GM23338 (cell line): Measurements from ENCODE around the gene NOX5. TPM values are rescaled to one million over a fixed set of nuclear protein-coding genes. Genes with fewer than 3 reads are reported as not detected.

Source experiments
- ATAC-seq: fragments of 200-7000 bp; cut with Tn5 transposase; 3 replicates; pipeline ENCODE4 v1.9.1; 2020
- DNase-seq: peaks from one replicate; pipeline ENCODE4 v3.0.0-alpha.2; 2015; ENCODE audit warnings: low spot score
- H2AFZ ChIP-seq: fragments of 200-600 bp; sonication (generic); 2 replicates; pipeline ENCODE4 v1.8.0; 2016; ENCODE audit warnings: antibody characterized with exemption, mild to moderate bottlenecking, moderate library complexity
- H3F3A ChIP-seq: fragments of 200-600 bp; sonication (generic); replicated peaks from 2 replicates; pipeline ENCODE4 v1.8.0; 2017; ENCODE audit warnings: antibody characterized with exemption, mixed run types, low read depth
- H3K27ac ChIP-seq: fragments of 200-600 bp; sonication (generic); 2 replicates; pipeline ENCODE4 v1.6.1; 2016; ENCODE audit warnings: low read depth
- H3K27me3 ChIP-seq: fragments of 200-600 bp; sonication (generic); 2 replicates; pipeline ENCODE4 v1.8.0; 2016; ENCODE audit warnings: mild to moderate bottlenecking, mixed run types, moderate library complexity; ENCODE audit not compliant: insufficient read depth
- H3K36me3 ChIP-seq: fragments of 200-600 bp; sonication (generic); 2 replicates; pipeline ENCODE4 v1.8.0; 2016; ENCODE audit warnings: mild to moderate bottlenecking; ENCODE audit not compliant: insufficient read depth
- H3K4me1 ChIP-seq: fragments of 200-600 bp; sonication (generic); 2 replicates; pipeline ENCODE4 v1.8.0; 2016; ENCODE audit warnings: mild to moderate bottlenecking, moderate library complexity; ENCODE audit not compliant: insufficient read depth
- H3K4me2 ChIP-seq: fragments of 200-600 bp; sonication (generic); 2 replicates; pipeline ENCODE4 v1.7.1; 2017; ENCODE audit warnings: mixed run types
- H3K4me3 ChIP-seq: fragments of 200-600 bp; sonication (generic); 2 replicates; pipeline ENCODE4 v1.6.1; 2016; ENCODE audit warnings: mixed run types
- H3K79me2 ChIP-seq: fragments of 200-600 bp; sonication (generic); replicated peaks from 2 replicates; pipeline ENCODE4 v1.8.0; 2017; ENCODE audit warnings: mild to moderate bottlenecking; ENCODE audit not compliant: insufficient read depth
- H3K9me2 ChIP-seq: fragments of 200-600 bp; sonication (generic); 2 replicates; pipeline ENCODE4 v1.8.0; 2017; ENCODE audit not compliant: insufficient read depth
- H4K20me1 ChIP-seq: fragments of 200-600 bp; sonication (generic); replicated peaks from 2 replicates; pipeline ENCODE4 v1.8.0; 2017; ENCODE audit warnings: mild to moderate bottlenecking; ENCODE audit not compliant: insufficient read depth
- H3K27ac Mint-ChIP-seq: 2 replicates; pipeline ENCODE4 v1.8.0; 2020; ENCODE audit warnings: inconsistent platforms, mild to moderate bottlenecking, moderate library complexity, mixed read lengths
- H3K27me3 Mint-ChIP-seq: 3 replicates; pipeline ENCODE4 v1.8.0; 2022; ENCODE audit warnings: low read depth, mild to moderate bottlenecking, moderate library complexity, mixed read lengths, inconsistent platforms; ENCODE audit not compliant: insufficient read depth, poor library complexity
- H3K36me3 Mint-ChIP-seq: 3 replicates; pipeline ENCODE4 v1.8.0; 2021; ENCODE audit warnings: low read depth, mild to moderate bottlenecking, inconsistent platforms, moderate library complexity, mixed read lengths
- H3K4me1 Mint-ChIP-seq: 3 replicates; pipeline ENCODE4 v1.8.0; 2020; ENCODE audit warnings: mild to moderate bottlenecking, inconsistent platforms, mixed read lengths
- H3K4me3 Mint-ChIP-seq: 3 replicates; pipeline ENCODE4 v1.8.0; 2021; ENCODE audit warnings: moderate library complexity, mild to moderate bottlenecking, inconsistent platforms, mixed read lengths
- H3K9me3 Mint-ChIP-seq: 3 replicates; pipeline ENCODE4 v1.8.0; 2020; ENCODE audit warnings: moderate library complexity, mild to moderate bottlenecking, inconsistent platforms, mixed read lengths
- CTCF ChIP-seq, 2 experiments: fragments of 200-600 bp in 1 of 2; sonication (generic) in 1 of 2; conservative IDR thresholded peaks; 2 replicates each; pipeline versions ENCODE4 v1.5.1 to v1.6.1; 2016 to 2017; ENCODE audit warnings: antibody characterized with exemption in 2 of 2, low read depth in 2 of 2, mild to moderate bottlenecking in 2 of 2, moderate library complexity in 1 of 2
- ETS1 ChIP-seq: IDR thresholded peaks from 2 replicates; pipeline ENCODE4 v1.6.1; 2016; ENCODE audit warnings: antibody characterized with exemption
- NANOG ChIP-seq: IDR thresholded peaks from 2 replicates; pipeline ENCODE4 v1.6.1; 2016; ENCODE audit warnings: antibody characterized with exemption, borderline replicate concordance
- POLR2AphosphoS5 ChIP-seq: IDR thresholded peaks from 2 replicates; pipeline ENCODE4 v1.6.1; 2016; ENCODE audit warnings: antibody characterized with exemption, low read depth
- ZNF114 ChIP-seq: fragments of 250-450 bp; sonication (Bioruptor Pico); IDR thresholded peaks from 2 replicates; pipeline ENCODE4 v1.5.0; 2020; ENCODE audit warnings: mild to moderate bottlenecking, moderate library complexity
- ZNF462 ChIP-seq: fragments of 250-450 bp; sonication (Bioruptor Pico); IDR thresholded peaks from 2 replicates; pipeline ENCODE4 v1.5.0; 2020; ENCODE audit warnings: mild to moderate bottlenecking, moderate library complexity
- polyA plus RNA-seq: library from polyadenylated mRNA; unstranded; fragments of >200 nt; fragmentation: Nextera tagmentation; extraction: Ambion mirVana; gene quantifications from 2 replicates; pipeline ENCODE4 v1.2.1, GENCODE V29; 2016
- total RNA-seq: library from RNA; depleted of rRNA; stranded (reverse); fragments of >200 nt; shearing (Covaris generic); gene quantifications from 2 replicates; pipeline ENCODE4 v1.2.3, GENCODE V29; 2014

Gene NOX5
- total and polyA plus RNA-seq, 2 experiments from 2014 or later = 0.03 TPM; not detected in 1

GRCh38 chr15:69064649-69065048 lies 50.2 kb downstream of the NOX5 start:
- peak; percentile 50 for ATAC-seq
- Mint-ChIP-seq H3K27ac (no peak overlapping the region), H3K9me3 (peaks cover 18% of the 10 kb centered on the region), H3K36me3 (peaks cover 13% of the 10 kb centered on the region; the same call in 1 of the 3 replicates), H3K27me3 (peaks cover 8% of the 10 kb centered on the region), H3K4me1 (peaks cover 20% of the 10 kb centered on the region), H3K4me3 (no peak overlapping the region)
- Histone ChIP-seq H3K27ac (no peak overlapping the region), H3K4me3 (no peak overlapping the region), H3K27me3 (no peaks in the 10 kb centered on the region), H3F3A (0 out of 2 replicates have a peak, but pooled peaks cover 2% of the 10 kb centered on the region), H3K4me1 (peaks cover 5% of the 10 kb centered on the region), H2AFZ (no peak overlapping the region), H3K9me2 (0 out of 2 replicates have a peak, but pooled peaks cover 6% of the 10 kb centered on the region), H4K20me1 (no peaks in the 10 kb centered on the region), H3K36me3 (no peaks in the 10 kb centered on the region), H3K79me2 (no peaks in the 10 kb centered on the region), H3K4me2 (no peak overlapping the region)
- DNase-seq = peak; percentile 50
- no peak for TF ChIP-seq ETS1
- peak; percentile 55 to 62 for TF ChIP-seq CTCF (conservative IDR thresholded peaks at IDR 0.05; ENCODE audit: low read depth in 2 of 2)
- no peak for TF ChIP-seq NANOG
- no peak for TF ChIP-seq POLR2AphosphoS5
- no peak for TF ChIP-seq ZNF114
- no peak for TF ChIP-seq ZNF462
